HEK293 (cell line): ENCODE data around the gene CRY1.

ENCODE experiments used
- CTCF ChIA-PET: fragments of 350-600 bp; formaldehyde crosslinking; extraction: SDS; loops from one replicate; lab custom pipeline; 2021; ENCODE audit warnings: antibody characterized with exemption; lab: Yijun Ruan, JAX
- POLR2A ChIA-PET: fragments of 300-600 bp; formaldehyde crosslinking; extraction: SDS; loops from one replicate; lab custom pipeline; 2020; ENCODE audit warnings: antibody characterized with exemption, inconsistent platforms; lab: Yijun Ruan, JAX
- H3K27ac ChIP-seq: fragments of 200-500 bp; sonication (Bioruptor generic); 2 replicates; pipeline ENCODE4 v1.5.1; 2014; ENCODE audit warnings: low read depth, low read length, control low read depth, inconsistent platforms; ENCODE audit errors: extremely low read depth
- H3K36me3 ChIP-seq, 2 experiments: fragments of 200-500 bp in 1 of 2; sonication (Bioruptor generic) in 1 of 2; 1 replicate in 1 of 2; 2 replicates in 1 of 2; pipeline ENCODE4 v1.5.1; 2014 to 2017; ENCODE audit warnings: inconsistent platforms in 2 of 2, low read length in 2 of 2; ENCODE audit not compliant: control insufficient read depth in 2 of 2, insufficient read depth in 1 of 2
- H3K4me1 ChIP-seq: fragments of 200-500 bp; sonication (Bioruptor generic); 2 replicates; pipeline ENCODE4 v1.5.1; 2014; ENCODE audit warnings: mild to moderate bottlenecking, low read length, inconsistent platforms; ENCODE audit not compliant: control insufficient read depth, insufficient read depth
- H3K4me3 ChIP-seq: 2 replicates; pipeline ENCODE4 v1.5.1; 2011; ENCODE audit warnings: low read depth, mild to moderate bottlenecking, control low read depth, low read length, moderate library complexity
- H3K9me3 ChIP-seq: fragments of 200-500 bp; sonication (Bioruptor generic); 2 replicates; pipeline ENCODE4 v1.5.1; 2014; ENCODE audit warnings: low read depth, low read length, inconsistent platforms; ENCODE audit not compliant: control insufficient read depth, insufficient read depth
- PATZ1 ChIP-seq: fragments of 450-650 bp; formaldehyde crosslinking; IDR thresholded peaks from 2 replicates; pipeline ENCODE4 v1.5.1; 2016; ENCODE audit warnings: missing biosample characterization, missing genetic modification characterization
- PRDM2 ChIP-seq: fragments of 450-650 bp; formaldehyde crosslinking; IDR thresholded peaks from 2 replicates; pipeline ENCODE4 v1.5.1; 2016; ENCODE audit warnings: missing biosample characterization, missing genetic modification characterization, borderline replicate concordance
- REPIN1 ChIP-seq: fragments of 450-650 bp; formaldehyde crosslinking; IDR thresholded peaks from 2 replicates; pipeline ENCODE4 v1.5.1; 2017; ENCODE audit warnings: missing biosample characterization, missing genetic modification characterization, low read depth
- REST ChIP-seq: fragments of 450-650 bp; formaldehyde crosslinking; IDR thresholded peaks from 2 replicates; pipeline ENCODE4 v1.5.1; 2016; ENCODE audit warnings: missing biosample characterization, missing genetic modification characterization
- ZNF132 ChIP-seq: fragments of 450-650 bp; formaldehyde crosslinking; IDR thresholded peaks from 2 replicates; pipeline ENCODE4 v1.5.1; 2017; ENCODE audit warnings: missing biosample characterization, missing genetic modification characterization, borderline replicate concordance
- ZNF175 ChIP-seq: fragments of 450-650 bp; formaldehyde crosslinking; IDR thresholded peaks from 2 replicates; pipeline ENCODE4 v1.5.1; 2016; ENCODE audit warnings: missing biosample characterization, missing genetic modification characterization
- ZNF221 ChIP-seq: fragments of 450-650 bp; formaldehyde crosslinking; IDR thresholded peaks from 2 replicates; pipeline ENCODE4 v1.5.1; 2017; ENCODE audit warnings: missing biosample characterization, missing genetic modification characterization, borderline replicate concordance
- ZNF350 ChIP-seq: fragments of 450-650 bp; formaldehyde crosslinking; IDR thresholded peaks from 2 replicates; pipeline ENCODE4 v1.5.0; 2017; ENCODE audit warnings: missing biosample characterization, mild to moderate bottlenecking, missing genetic modification characterization
- ZNF529 ChIP-seq: fragments of 450-650 bp; formaldehyde crosslinking; IDR thresholded peaks from 2 replicates; pipeline ENCODE4 v1.5.1; 2017; ENCODE audit warnings: missing genetic modification characterization, missing biosample characterization; ENCODE audit not compliant: insufficient replicate concordance
- ZNF561 ChIP-seq: fragments of 450-650 bp; IDR thresholded peaks from 2 replicates; pipeline ENCODE4 v1.5.1; 2018; ENCODE audit warnings: missing biosample characterization, missing genetic modification characterization, borderline replicate concordance
- ZNF610 ChIP-seq: fragments of 450-650 bp; formaldehyde crosslinking; IDR thresholded peaks from 2 replicates; pipeline ENCODE4 v1.5.1; 2016; ENCODE audit warnings: missing biosample characterization, missing genetic modification characterization, borderline replicate concordance
- ZNF626 ChIP-seq: fragments of 450-650 bp; sonication (Bioruptor Pico); formaldehyde crosslinking; IDR thresholded peaks from 2 replicates; pipeline ENCODE4 v1.5.1; 2018; ENCODE audit warnings: missing biosample characterization, missing genetic modification characterization, inconsistent platforms
- ZNF660 ChIP-seq: fragments of 450-650 bp; IDR thresholded peaks from 2 replicates; pipeline ENCODE4 v1.5.1; 2018; ENCODE audit warnings: missing biosample characterization, mild to moderate bottlenecking, missing genetic modification characterization
- ZNF785 ChIP-seq: fragments of 450-650 bp; formaldehyde crosslinking; IDR thresholded peaks from 2 replicates; pipeline ENCODE4 v1.5.1; 2016; ENCODE audit warnings: missing biosample characterization, missing genetic modification characterization
- ZNF837 ChIP-seq: fragments of 450-650 bp; formaldehyde crosslinking; IDR thresholded peaks from 2 replicates; pipeline ENCODE4 v1.5.1; 2016; ENCODE audit warnings: missing biosample characterization, missing genetic modification characterization
- TF ChIP-seq, protein P1 (sequence below): fragments of 450-650 bp; formaldehyde crosslinking; IDR thresholded peaks from 2 replicates; pipeline ENCODE4 v1.5.1; 2016; ENCODE audit warnings: missing biosample characterization, missing genetic modification characterization, borderline replicate concordance
- TF ChIP-seq, protein P2 (sequence below): fragments of 450-650 bp; formaldehyde crosslinking; IDR thresholded peaks from 2 replicates; pipeline ENCODE4 v1.5.1; 2016; ENCODE audit warnings: missing biosample characterization, missing genetic modification characterization, low read depth

The CRY1 gene

DNA sequence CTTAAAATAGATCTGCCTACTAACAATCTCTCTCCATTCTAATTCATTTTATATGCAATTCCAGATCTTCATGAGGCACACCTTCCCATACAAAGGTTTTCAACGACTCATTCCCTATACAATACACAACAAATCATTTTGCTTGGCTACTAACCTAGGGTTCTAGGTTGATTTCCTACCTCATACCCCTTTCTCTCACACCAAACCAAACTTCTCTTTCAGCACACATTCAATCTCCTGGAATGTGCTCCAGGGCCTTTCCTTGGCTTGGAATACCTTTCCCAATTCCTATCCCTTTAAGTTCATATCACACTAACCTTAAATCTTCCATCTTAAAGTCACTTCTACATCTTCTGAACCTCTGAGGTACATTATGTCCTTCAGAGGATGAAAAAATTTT lies 67.7 kb downstream of the CRY1 start:
- ChIA-PET POLR2A (no interaction called here), CTCF (interaction anchor here (1.4 kb wide), 1 partner anchor 12 kb away, joined by 3 read pairs; no protein-coding TSS in a partner anchor)
- H3K27ac ChIP-seq: no peak overlapping the region
- H3K9me3 ChIP-seq: no peaks in the 10 kb centered on the region
- peaks cover 12% of the 10 kb centered on the region for H3K4me1 ChIP-seq
- H3K4me3 ChIP-seq: no peak overlapping the region
- TF ChIP-seq ZNF132 (tag by site-specific recombination) (no peak), ZNF837 (no peak), REPIN1 (tag by site-specific recombination) (no peak), ZNF175 (tag by site-specific recombination) (no peak), ZNF610 (tag by site-specific recombination) (no peak), ZNF626 (tag by site-specific recombination) (no peak), ZNF561 (no peak), ZNF529 (tag by site-specific recombination) (no peak), ZNF221 (no peak), PATZ1 (tag by site-specific recombination) (no peak), ZNF785 (tag by site-specific recombination) (no peak), ZNF350 (tag by site-specific recombination) (no peak), PRDM2 (tag by site-specific recombination) (no peak), ZNF660 (tag by site-specific recombination) (no peak), REST (no peak)
- TF ChIP-seq, protein P1, sequence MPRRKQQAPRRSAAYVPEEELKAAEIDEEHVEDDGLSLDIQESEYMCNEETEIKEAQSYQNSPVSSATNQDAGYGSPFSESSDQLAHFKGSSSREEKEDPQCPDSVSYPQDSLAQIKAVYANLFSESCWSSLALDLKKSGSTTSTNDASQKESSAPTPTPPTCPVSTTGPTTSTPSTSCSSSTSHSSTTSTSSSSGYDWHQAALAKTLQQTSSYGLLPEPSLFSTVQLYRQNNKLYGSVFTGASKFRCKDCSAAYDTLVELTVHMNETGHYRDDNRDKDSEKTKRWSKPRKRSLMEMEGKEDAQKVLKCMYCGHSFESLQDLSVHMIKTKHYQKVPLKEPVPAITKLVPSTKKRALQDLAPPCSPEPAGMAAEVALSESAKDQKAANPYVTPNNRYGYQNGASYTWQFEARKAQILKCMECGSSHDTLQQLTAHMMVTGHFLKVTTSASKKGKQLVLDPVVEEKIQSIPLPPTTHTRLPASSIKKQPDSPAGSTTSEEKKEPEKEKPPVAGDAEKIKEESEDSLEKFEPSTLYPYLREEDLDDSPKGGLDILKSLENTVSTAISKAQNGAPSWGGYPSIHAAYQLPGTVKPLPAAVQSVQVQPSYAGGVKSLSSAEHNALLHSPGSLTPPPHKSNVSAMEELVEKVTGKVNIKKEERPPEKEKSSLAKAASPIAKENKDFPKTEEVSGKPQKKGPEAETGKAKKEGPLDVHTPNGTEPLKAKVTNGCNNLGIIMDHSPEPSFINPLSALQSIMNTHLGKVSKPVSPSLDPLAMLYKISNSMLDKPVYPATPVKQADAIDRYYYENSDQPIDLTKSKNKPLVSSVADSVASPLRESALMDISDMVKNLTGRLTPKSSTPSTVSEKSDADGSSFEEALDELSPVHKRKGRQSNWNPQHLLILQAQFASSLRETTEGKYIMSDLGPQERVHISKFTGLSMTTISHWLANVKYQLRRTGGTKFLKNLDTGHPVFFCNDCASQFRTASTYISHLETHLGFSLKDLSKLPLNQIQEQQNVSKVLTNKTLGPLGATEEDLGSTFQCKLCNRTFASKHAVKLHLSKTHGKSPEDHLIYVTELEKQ (tag by site-specific recombination): no peak
- TF ChIP-seq, protein P2, sequence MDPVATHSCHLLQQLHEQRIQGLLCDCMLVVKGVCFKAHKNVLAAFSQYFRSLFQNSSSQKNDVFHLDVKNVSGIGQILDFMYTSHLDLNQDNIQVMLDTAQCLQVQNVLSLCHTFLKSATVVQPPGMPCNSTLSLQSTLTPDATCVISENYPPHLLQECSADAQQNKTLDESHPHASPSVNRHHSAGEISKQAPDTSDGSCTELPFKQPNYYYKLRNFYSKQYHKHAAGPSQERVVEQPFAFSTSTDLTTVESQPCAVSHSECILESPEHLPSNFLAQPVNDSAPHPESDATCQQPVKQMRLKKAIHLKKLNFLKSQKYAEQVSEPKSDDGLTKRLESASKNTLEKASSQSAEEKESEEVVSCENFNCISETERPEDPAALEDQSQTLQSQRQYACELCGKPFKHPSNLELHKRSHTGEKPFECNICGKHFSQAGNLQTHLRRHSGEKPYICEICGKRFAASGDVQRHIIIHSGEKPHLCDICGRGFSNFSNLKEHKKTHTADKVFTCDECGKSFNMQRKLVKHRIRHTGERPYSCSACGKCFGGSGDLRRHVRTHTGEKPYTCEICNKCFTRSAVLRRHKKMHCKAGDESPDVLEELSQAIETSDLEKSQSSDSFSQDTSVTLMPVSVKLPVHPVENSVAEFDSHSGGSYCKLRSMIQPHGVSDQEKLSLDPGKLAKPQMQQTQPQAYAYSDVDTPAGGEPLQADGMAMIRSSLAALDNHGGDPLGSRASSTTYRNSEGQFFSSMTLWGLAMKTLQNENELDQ: no peak
- TF ChIP-seq, all 188 proteins: peak for 0
- H3K36me3 ChIP-seq: no peaks in the 10 kb centered on the region
